ENCODE results near the gene SPNS2.

Gene SPNS2

GRCh38 chr17:4522661-4523060 lies 24.0 kb downstream of the SPNS2 start:
- Histone ChIP-seq H2BK12ac (ENCODE audit: low read length) (no peak overlapping the region), H4K12ac (ENCODE audit: low read depth, low read length) (no peak overlapping the region), H3K9me3 (ENCODE audit: insufficient read depth, low read depth, low read length) (no peaks in the 10 kb centered on the region), H2BK120ac (ENCODE audit: insufficient read depth, low read length, poor library complexity) (no peak overlapping the region), H2BK5ac (ENCODE audit: low read depth, low read length, poor library complexity) (no peak overlapping the region), H3K4me1 (ENCODE audit: control insufficient read depth in 1 of 2, insufficient read depth in 2 of 2, low read length in 2 of 2) (no peaks in the 10 kb centered on the region), H3K36me3 (ENCODE audit: control insufficient read depth in 1 of 2, insufficient read depth in 2 of 2, low read length in 2 of 2) (peaks cover 71 to 73% of the 10 kb centered on the region in 2 experiments), H4K91ac (ENCODE audit: low read depth, low read length) (no peak overlapping the region), H2AFZ (ENCODE audit: insufficient read depth, low read length, poor library complexity) (no peak overlapping the region), H3K14ac (ENCODE audit: low read length) (no peak overlapping the region), H3K79me1 (ENCODE audit: low read length) (peaks cover 2% of the 10 kb centered on the region), H3K4me2 (ENCODE audit: low read length) (no peak overlapping the region), H2AK5ac (ENCODE audit: low read length) (no peak overlapping the region), H3K18ac (ENCODE audit: low read length) (peak overlapping the region; percentile 13), H3K79me2 (ENCODE audit: control insufficient read depth, insufficient read depth, low read length, poor library complexity) (peaks cover 2% of the 10 kb centered on the region), H4K8ac (ENCODE audit: low read depth, low read length) (no peak overlapping the region), H3K23ac (ENCODE audit: low read length) (no peak overlapping the region), H3K4ac (ENCODE audit: low read depth, low read length) (no peak overlapping the region), H3K9ac (ENCODE audit: low read length) (no peak overlapping the region), H3K27me3 (ENCODE audit: insufficient read depth, low read length) (no peaks in the 10 kb centered on the region), H3K4me3 (ENCODE audit: low read depth, low read length) (no peak overlapping the region), H3K27ac (ENCODE audit: low read depth, low read length) (no peak overlapping the region)
- no peak for DNase-seq
- no CpG with 5 or more reads among the region's 6 CpGs for WGBS (ENCODE audit: extremely low coverage, insufficient coverage, insufficient read length)

DNA sequence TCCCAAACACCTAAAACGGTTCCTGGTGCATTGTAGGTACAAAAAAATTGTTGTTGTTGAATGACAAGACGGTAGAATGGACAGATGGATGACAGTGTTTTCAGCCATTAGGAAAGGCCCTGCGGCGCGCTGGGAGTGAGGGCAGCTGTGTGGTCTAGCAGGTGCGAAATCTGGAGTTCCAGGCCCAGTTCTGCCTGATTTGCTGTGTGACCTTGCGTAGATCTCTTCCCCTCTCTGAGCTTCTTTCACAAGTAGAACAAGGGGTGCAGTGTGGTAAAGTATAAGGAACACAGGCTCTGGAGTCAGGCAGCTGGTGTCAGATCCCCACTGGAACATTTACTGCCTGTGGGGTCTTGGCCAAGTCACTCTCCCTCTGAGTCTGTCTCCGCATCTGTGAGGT lies 25.3 kb downstream of the SPNS2 start:
- no CpG with 5 or more reads among the region's 8 CpGs for WGBS (ENCODE audit: extremely low coverage, insufficient coverage, insufficient read length)
- H3K4me2 ChIP-seq (ENCODE audit: low read length): no peak overlapping the region
- H3K14ac ChIP-seq (ENCODE audit: low read length): no peak overlapping the region

GRCh38 chr17:4525691-4526397 lies 27.2 kb downstream of the SPNS2 start:
- Histone ChIP-seq H3K27ac (ENCODE audit: low read depth, low read length) (no peak overlapping the region), H4K91ac (ENCODE audit: low read depth, low read length) (no peak overlapping the region), H3K79me2 (ENCODE audit: control insufficient read depth, insufficient read depth, low read length, poor library complexity) (no peaks in the 10 kb centered on the region), H3K9ac (ENCODE audit: low read length) (no peak overlapping the region), H2BK12ac (ENCODE audit: low read length) (no peak overlapping the region), H3K9me3 (ENCODE audit: insufficient read depth, low read depth, low read length) (no peaks in the 10 kb centered on the region), H3K36me3 (ENCODE audit: control insufficient read depth in 1 of 2, insufficient read depth in 2 of 2, low read length in 2 of 2) (peaks cover 78 to 80% of the 10 kb centered on the region in 2 experiments), H2BK5ac (ENCODE audit: low read depth, low read length, poor library complexity) (no peak overlapping the region), H3K14ac (ENCODE audit: low read length) (no peak overlapping the region), H3K23ac (ENCODE audit: low read length) (no peak overlapping the region), H2AFZ (ENCODE audit: insufficient read depth, low read length, poor library complexity) (no peak overlapping the region), H2BK120ac (ENCODE audit: insufficient read depth, low read length, poor library complexity) (no peak overlapping the region), H3K4me2 (ENCODE audit: low read length) (no peak overlapping the region), H3K27me3 (ENCODE audit: insufficient read depth, low read length) (no peaks in the 10 kb centered on the region), H4K12ac (ENCODE audit: low read depth, low read length) (no peak overlapping the region), H3K4me3 (ENCODE audit: low read depth, low read length) (no peak overlapping the region), H3K18ac (ENCODE audit: low read length) (no peak overlapping the region), H3K4me1 (ENCODE audit: control insufficient read depth in 1 of 2, insufficient read depth in 2 of 2, low read length in 2 of 2) (peaks cover 0 to 2% of the 10 kb centered on the region in 2 experiments), H3K4ac (ENCODE audit: low read depth, low read length) (no peak overlapping the region), H2AK5ac (ENCODE audit: low read length) (no peak overlapping the region), H3K79me1 (ENCODE audit: low read length) (no peaks in the 10 kb centered on the region), H4K8ac (ENCODE audit: low read depth, low read length) (no peak overlapping the region)
- no peak for DNase-seq
- WGBS (ENCODE audit: extremely low coverage, insufficient coverage, insufficient read length): no CpG with 5 or more reads among the region's 11 CpGs

More for the DNA sequence above, 25.3 kb downstream of the SPNS2 start:
- Histone ChIP-seq H3K18ac (ENCODE audit: low read length) (no peak overlapping the region), H3K27ac (ENCODE audit: low read depth, low read length) (no peak overlapping the region), H2AK5ac (ENCODE audit: low read length) (no peak overlapping the region), H3K4me3 (ENCODE audit: low read depth, low read length) (no peak overlapping the region), H3K79me2 (ENCODE audit: control insufficient read depth, insufficient read depth, low read length, poor library complexity) (peaks cover 2% of the 10 kb centered on the region), H3K9ac (ENCODE audit: low read length) (no peak overlapping the region), H3K9me3 (ENCODE audit: insufficient read depth, low read depth, low read length) (no peaks in the 10 kb centered on the region), H4K8ac (ENCODE audit: low read depth, low read length) (no peak overlapping the region), H2AFZ (ENCODE audit: insufficient read depth, low read length, poor library complexity) (no peak overlapping the region), H4K91ac (ENCODE audit: low read depth, low read length) (no peak overlapping the region), H2BK12ac (ENCODE audit: low read length) (no peak overlapping the region), H3K36me3 (ENCODE audit: control insufficient read depth in 1 of 2, insufficient read depth in 2 of 2, low read length in 2 of 2) (peaks cover 74 to 77% of the 10 kb centered on the region in 2 experiments), H3K27me3 (ENCODE audit: insufficient read depth, low read length) (no peaks in the 10 kb centered on the region), H3K4ac (ENCODE audit: low read depth, low read length) (no peak overlapping the region), H2BK5ac (ENCODE audit: low read depth, low read length, poor library complexity) (no peak overlapping the region), H3K4me1 (ENCODE audit: control insufficient read depth in 1 of 2, insufficient read depth in 2 of 2, low read length in 2 of 2) (no peaks in the 10 kb centered on the region), H2BK120ac (ENCODE audit: insufficient read depth, low read length, poor library complexity) (no peak overlapping the region), H3K79me1 (ENCODE audit: low read length) (no peaks in the 10 kb centered on the region), H4K12ac (ENCODE audit: low read depth, low read length) (no peak overlapping the region), H3K23ac (ENCODE audit: low read length) (no peak overlapping the region)
- no peak for DNase-seq

DNA sequence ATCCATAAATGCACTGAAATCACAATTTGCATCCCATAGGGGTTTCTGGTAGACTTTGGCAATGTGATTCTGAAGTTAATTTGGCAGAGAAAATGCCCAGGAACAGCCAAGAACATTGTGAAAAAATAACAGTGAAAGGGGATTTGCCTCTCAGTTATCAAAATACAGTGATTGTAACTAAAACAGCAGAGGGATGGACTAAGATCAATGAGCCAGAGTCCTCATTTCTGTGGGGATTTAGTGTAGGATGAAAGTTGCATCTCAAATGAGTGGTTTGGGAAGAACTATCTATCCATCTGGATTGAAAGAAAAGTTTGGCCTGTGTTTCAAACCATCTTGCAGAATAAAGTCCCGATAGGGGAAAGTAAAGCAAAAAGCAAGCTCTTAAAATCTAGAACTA lies 28.5 kb downstream of the SPNS2 start:
- peaks cover 0 to 2% of the 10 kb centered on the region in 2 experiments for H3K4me1 ChIP-seq (ENCODE audit: control insufficient read depth in 1 of 2, insufficient read depth in 2 of 2, low read length in 2 of 2)
- no CpG with 5 or more reads among the region's 1 CpG for WGBS (ENCODE audit: extremely low coverage, insufficient coverage, insufficient read length)
- no peak overlapping the region for H3K23ac ChIP-seq (ENCODE audit: low read length)
- H3K9ac ChIP-seq (ENCODE audit: low read length): no peak overlapping the region
- no peak for DNase-seq
- no peak overlapping the region for H2AFZ ChIP-seq (ENCODE audit: insufficient read depth, low read length, poor library complexity)
- H3K14ac ChIP-seq (ENCODE audit: low read length): no peak overlapping the region
- no peak overlapping the region for H3K4me3 ChIP-seq (ENCODE audit: low read depth, low read length)
- H2BK12ac ChIP-seq (ENCODE audit: low read length): no peak overlapping the region
- H3K27me3 ChIP-seq (ENCODE audit: insufficient read depth, low read length): no peaks in the 10 kb centered on the region
- H4K91ac ChIP-seq (ENCODE audit: low read depth, low read length): no peak overlapping the region
- no peak overlapping the region for H3K4ac ChIP-seq (ENCODE audit: low read depth, low read length)
- no peak overlapping the region for H2BK5ac ChIP-seq (ENCODE audit: low read depth, low read length, poor library complexity)
- no peak overlapping the region for H2AK5ac ChIP-seq (ENCODE audit: low read length)
- no peak overlapping the region for H4K8ac ChIP-seq (ENCODE audit: low read depth, low read length)
- no peaks in the 10 kb centered on the region for H3K9me3 ChIP-seq (ENCODE audit: insufficient read depth, low read depth, low read length)
- H3K79me1 ChIP-seq (ENCODE audit: low read length): no peaks in the 10 kb centered on the region
- H3K18ac ChIP-seq (ENCODE audit: low read length): no peak overlapping the region
- H3K4me2 ChIP-seq (ENCODE audit: low read length): no peak overlapping the region
- no peak overlapping the region for H2BK120ac ChIP-seq (ENCODE audit: insufficient read depth, low read length, poor library complexity)
- H3K79me2 ChIP-seq (ENCODE audit: control insufficient read depth, insufficient read depth, low read length, poor library complexity): no peaks in the 10 kb centered on the region
- no peak overlapping the region for H4K12ac ChIP-seq (ENCODE audit: low read depth, low read length)
- H3K27ac ChIP-seq (ENCODE audit: low read depth, low read length): no peak overlapping the region
- peaks cover 81 to 83% of the 10 kb centered on the region in 2 experiments for H3K36me3 ChIP-seq (ENCODE audit: control insufficient read depth in 1 of 2, insufficient read depth in 2 of 2, low read length in 2 of 2)

All from trophoblast cell (in vitro differentiated cells and primary cell).